Measurements from ENCODE around the gene SERPINE2.
A peak's percentile ranks its signal among the peaks of the same experiment; 100 is the strongest.

The SERPINE2 gene

GRCh38 chr2:224063298-224063648 lies 24.2 kb upstream of the SERPINE2 start:
- Histone ChIP-seq H3K4me1 (ENCODE audit: insufficient read depth, low read length) (no peaks in the 10 kb centered on the region), H3K27me3 (ENCODE audit: insufficient read depth, low read length) (no peaks in the 10 kb centered on the region), H3K4me3 (ENCODE audit: low read length) (no peak overlapping the region), H3K9me3 (ENCODE audit: low read length) (no peaks in the 10 kb centered on the region), H3K36me3 (ENCODE audit: insufficient read depth, low read length) (no peaks in the 10 kb centered on the region), H2AFZ (ENCODE audit: low read depth, low read length) (no peak overlapping the region)

GRCh38 chr2:224062481-224063297 lies 23.6 kb upstream of the SERPINE2 start:
- Histone ChIP-seq H2AFZ (ENCODE audit: low read depth, low read length) (no peak overlapping the region), H3K36me3 (ENCODE audit: insufficient read depth, low read length) (no peaks in the 10 kb centered on the region), H3K27me3 (ENCODE audit: insufficient read depth, low read length) (no peaks in the 10 kb centered on the region), H3K9me3 (ENCODE audit: low read length) (no peaks in the 10 kb centered on the region), H3K4me1 (ENCODE audit: insufficient read depth, low read length) (no peaks in the 10 kb centered on the region), H3K4me3 (ENCODE audit: low read length) (no peak overlapping the region)

GRCh38 chr2:224060783-224061482 lies 21.8 kb upstream of the SERPINE2 start:
- no peaks in the 10 kb centered on the region for H3K36me3 ChIP-seq (ENCODE audit: insufficient read depth, low read length)
- no peaks in the 10 kb centered on the region for H3K4me1 ChIP-seq (ENCODE audit: insufficient read depth, low read length)
- no peak overlapping the region for H3K4me3 ChIP-seq (ENCODE audit: low read length)
- no peaks in the 10 kb centered on the region for H3K9me3 ChIP-seq (ENCODE audit: low read length)
- no peaks in the 10 kb centered on the region for H3K27me3 ChIP-seq (ENCODE audit: insufficient read depth, low read length)
- no peak overlapping the region for H2AFZ ChIP-seq (ENCODE audit: low read depth, low read length)

GRCh38 chr2:224059178-224059577 lies 20.1 kb upstream of the SERPINE2 start:
- no peaks in the 10 kb centered on the region for H3K4me1 ChIP-seq (ENCODE audit: insufficient read depth, low read length)
- no peaks in the 10 kb centered on the region for H3K36me3 ChIP-seq (ENCODE audit: insufficient read depth, low read length)
- no peaks in the 10 kb centered on the region for H3K27me3 ChIP-seq (ENCODE audit: insufficient read depth, low read length)
- no peak overlapping the region for H3K4me3 ChIP-seq (ENCODE audit: low read length)
- H3K9me3 ChIP-seq (ENCODE audit: low read length), result no peaks in the 10 kb centered on the region
- no peak overlapping the region for H2AFZ ChIP-seq (ENCODE audit: low read depth, low read length)

- no peaks in the 10 kb centered on the region for H3K9me3 ChIP-seq (ENCODE audit: low read length)
- H3K4me1 ChIP-seq (ENCODE audit: insufficient read depth, low read length), result no peaks in the 10 kb centered on the region
- no peaks in the 10 kb centered on the region for H3K27me3 ChIP-seq (ENCODE audit: insufficient read depth, low read length)
- no peak overlapping the region for H2AFZ ChIP-seq (ENCODE audit: low read depth, low read length)
- H3K4me3 ChIP-seq (ENCODE audit: low read length), result no peak overlapping the region
- no peaks in the 10 kb centered on the region for H3K36me3 ChIP-seq (ENCODE audit: insufficient read depth, low read length)
Measured at GRCh38 chr2:224058048-224058775, 19.1 kb upstream of the SERPINE2 start.

- H3K27me3 ChIP-seq (ENCODE audit: insufficient read depth, low read length), result no peaks in the 10 kb centered on the region
- H3K4me3 ChIP-seq (ENCODE audit: low read length), result no peak overlapping the region
- H2AFZ ChIP-seq (ENCODE audit: low read depth, low read length), result no peak overlapping the region
- no peaks in the 10 kb centered on the region for H3K9me3 ChIP-seq (ENCODE audit: low read length)
- no peaks in the 10 kb centered on the region for H3K36me3 ChIP-seq (ENCODE audit: insufficient read depth, low read length)
- no peaks in the 10 kb centered on the region for H3K4me1 ChIP-seq (ENCODE audit: insufficient read depth, low read length)
Measured at GRCh38 chr2:224056889-224057288, 17.8 kb upstream of the SERPINE2 start.

- no peaks in the 10 kb centered on the region for H3K9me3 ChIP-seq (ENCODE audit: low read length)
- no peaks in the 10 kb centered on the region for H3K4me1 ChIP-seq (ENCODE audit: insufficient read depth, low read length)
- H3K36me3 ChIP-seq (ENCODE audit: insufficient read depth, low read length), result no peaks in the 10 kb centered on the region
- H2AFZ ChIP-seq (ENCODE audit: low read depth, low read length), result no peak overlapping the region
- H3K4me3 ChIP-seq (ENCODE audit: low read length), result no peak overlapping the region
- no peaks in the 10 kb centered on the region for H3K27me3 ChIP-seq (ENCODE audit: insufficient read depth, low read length)
Measured at GRCh38 chr2:224055101-224055500, 16.0 kb upstream of the SERPINE2 start.

- Histone ChIP-seq H3K36me3 (ENCODE audit: insufficient read depth, low read length) (no peaks in the 10 kb centered on the region), H3K27me3 (ENCODE audit: insufficient read depth, low read length) (peaks cover 19% of the 10 kb centered on the region), H2AFZ (ENCODE audit: low read depth, low read length) (no peak overlapping the region), H3K4me1 (ENCODE audit: insufficient read depth, low read length) (no peaks in the 10 kb centered on the region), H3K9me3 (ENCODE audit: low read length) (no peaks in the 10 kb centered on the region), H3K4me3 (ENCODE audit: low read length) (no peak overlapping the region)
Measured at GRCh38 chr2:224046752-224047151, 7.7 kb upstream of the SERPINE2 start.

GRCh38 chr2:224042191-224042696 lies 3.2 kb upstream of the SERPINE2 start:
- Histone ChIP-seq H3K27me3 (ENCODE audit: insufficient read depth, low read length) (peaks cover 38% of the 10 kb centered on the region), H3K4me3 (ENCODE audit: low read length) (no peak overlapping the region), H3K9me3 (ENCODE audit: low read length) (no peaks in the 10 kb centered on the region), H3K4me1 (ENCODE audit: insufficient read depth, low read length) (peaks cover 14% of the 10 kb centered on the region), H3K36me3 (ENCODE audit: insufficient read depth, low read length) (no peaks in the 10 kb centered on the region), H2AFZ (ENCODE audit: low read depth, low read length) (no peak overlapping the region)

- no peaks in the 10 kb centered on the region for H3K36me3 ChIP-seq (ENCODE audit: insufficient read depth, low read length)
- H3K4me1 ChIP-seq (ENCODE audit: insufficient read depth, low read length), result peaks cover 14% of the 10 kb centered on the region
- peaks cover 39% of the 10 kb centered on the region for H3K27me3 ChIP-seq (ENCODE audit: insufficient read depth, low read length)
- no peak overlapping the region for H2AFZ ChIP-seq (ENCODE audit: low read depth, low read length)
- no peaks in the 10 kb centered on the region for H3K9me3 ChIP-seq (ENCODE audit: low read length)
- H3K4me3 ChIP-seq (ENCODE audit: low read length), result no peak overlapping the region
Measured at GRCh38 chr2:224041554-224041953, 2.5 kb upstream of the SERPINE2 start.

GRCh38 chr2:224040753-224041152 lies 1.7 kb upstream of the SERPINE2 start:
- Histone ChIP-seq H3K4me1 (ENCODE audit: insufficient read depth, low read length) (peaks cover 14% of the 10 kb centered on the region), H3K36me3 (ENCODE audit: insufficient read depth, low read length) (no peaks in the 10 kb centered on the region), H3K4me3 (ENCODE audit: low read length) (no peak overlapping the region), H3K9me3 (ENCODE audit: low read length) (no peaks in the 10 kb centered on the region), H2AFZ (ENCODE audit: low read depth, low read length) (no peak overlapping the region), H3K27me3 (ENCODE audit: insufficient read depth, low read length) (peaks cover 39% of the 10 kb centered on the region)

- H3K4me3 ChIP-seq (ENCODE audit: low read length), result peak overlapping the region; percentile 63
- peak overlapping the region; percentile 77 for H2AFZ ChIP-seq (ENCODE audit: low read depth, low read length)
- peaks cover 14% of the 10 kb centered on the region for H3K4me1 ChIP-seq (ENCODE audit: insufficient read depth, low read length)
- H3K36me3 ChIP-seq (ENCODE audit: insufficient read depth, low read length), result no peaks in the 10 kb centered on the region
- H3K9me3 ChIP-seq (ENCODE audit: low read length), result no peaks in the 10 kb centered on the region
- peaks cover 39% of the 10 kb centered on the region for H3K27me3 ChIP-seq (ENCODE audit: insufficient read depth, low read length)
Measured at GRCh38 chr2:224039770-224040440, 819 bp upstream of the SERPINE2 start.

GRCh38 chr2:224038830-224039079 lies 331 bp downstream of the SERPINE2 start:
- no peaks in the 10 kb centered on the region for H3K36me3 ChIP-seq (ENCODE audit: insufficient read depth, low read length)
- H3K4me3 ChIP-seq (ENCODE audit: low read length), result peak overlapping the region; percentile 63
- no peaks in the 10 kb centered on the region for H3K9me3 ChIP-seq (ENCODE audit: low read length)
- peaks cover 37% of the 10 kb centered on the region for H3K27me3 ChIP-seq (ENCODE audit: insufficient read depth, low read length)
- H3K4me1 ChIP-seq (ENCODE audit: insufficient read depth, low read length), result peaks cover 14% of the 10 kb centered on the region
- peak overlapping the region; percentile 77 for H2AFZ ChIP-seq (ENCODE audit: low read depth, low read length)
